GM23338 (cell line): ENCODE data around the gene RAPGEF3.

Experiments
- CREB1 ChIP-seq: fragments of 250-450 bp; sonication (Bioruptor Pico); IDR thresholded peaks from 2 replicates; pipeline ENCODE4 v1.5.0; 2020; ENCODE audit warnings: low read depth, mild to moderate bottlenecking, moderate library complexity
- CTCF ChIP-seq, 2 experiments: fragments of 200-600 bp in 1 of 2; sonication (generic) in 1 of 2; conservative IDR thresholded peaks; 2 replicates each; pipeline versions ENCODE4 v1.5.1 to v1.6.1; 2016 to 2017; ENCODE audit warnings: antibody characterized with exemption in 2 of 2, low read depth in 2 of 2, mild to moderate bottlenecking in 2 of 2, moderate library complexity in 1 of 2
- ETS1 ChIP-seq: IDR thresholded peaks from 2 replicates; pipeline ENCODE4 v1.6.1; 2016; ENCODE audit warnings: antibody characterized with exemption
- EZH2 ChIP-seq: fragments of 200-600 bp; sonication (generic); IDR thresholded peaks from one replicate; pipeline ENCODE4 v1.8.0; 2017; ENCODE audit warnings: antibody characterized with exemption, mild to moderate bottlenecking, low read depth; ENCODE audit not compliant: unreplicated experiment
- EZH2phosphoT487 ChIP-seq: fragments of 200-600 bp; sonication (generic); IDR thresholded peaks from one replicate; pipeline ENCODE4 v1.8.1; 2018; ENCODE audit warnings: antibody characterized with exemption; ENCODE audit not compliant: unreplicated experiment
- JUNB ChIP-seq: IDR thresholded peaks from one replicate; pipeline ENCODE4 v1.6.1; 2016; ENCODE audit warnings: antibody characterized with exemption; ENCODE audit not compliant: unreplicated experiment
- NANOG ChIP-seq: IDR thresholded peaks from 2 replicates; pipeline ENCODE4 v1.6.1; 2016; ENCODE audit warnings: antibody characterized with exemption, borderline replicate concordance
- POLR2AphosphoS5 ChIP-seq: IDR thresholded peaks from 2 replicates; pipeline ENCODE4 v1.6.1; 2016; ENCODE audit warnings: antibody characterized with exemption, low read depth
- REST ChIP-seq: IDR thresholded peaks from one replicate; pipeline ENCODE4 v1.6.1; 2018; ENCODE audit warnings: antibody characterized with exemption; ENCODE audit not compliant: unreplicated experiment
- STAT1 ChIP-seq: IDR thresholded peaks from one replicate; pipeline ENCODE4 v1.6.1; 2016; ENCODE audit warnings: antibody characterized with exemption; ENCODE audit not compliant: unreplicated experiment
- ZNF114 ChIP-seq: fragments of 250-450 bp; sonication (Bioruptor Pico); IDR thresholded peaks from 2 replicates; pipeline ENCODE4 v1.5.0; 2020; ENCODE audit warnings: mild to moderate bottlenecking, moderate library complexity
- ZNF331 ChIP-seq: fragments of 250-450 bp; sonication (Bioruptor Pico); IDR thresholded peaks from 2 replicates; pipeline ENCODE4 v1.5.0; 2020; ENCODE audit warnings: low read depth, mild to moderate bottlenecking, moderate library complexity
- ZNF462 ChIP-seq: fragments of 250-450 bp; sonication (Bioruptor Pico); IDR thresholded peaks from 2 replicates; pipeline ENCODE4 v1.5.0; 2020; ENCODE audit warnings: mild to moderate bottlenecking, moderate library complexity

DNA sequence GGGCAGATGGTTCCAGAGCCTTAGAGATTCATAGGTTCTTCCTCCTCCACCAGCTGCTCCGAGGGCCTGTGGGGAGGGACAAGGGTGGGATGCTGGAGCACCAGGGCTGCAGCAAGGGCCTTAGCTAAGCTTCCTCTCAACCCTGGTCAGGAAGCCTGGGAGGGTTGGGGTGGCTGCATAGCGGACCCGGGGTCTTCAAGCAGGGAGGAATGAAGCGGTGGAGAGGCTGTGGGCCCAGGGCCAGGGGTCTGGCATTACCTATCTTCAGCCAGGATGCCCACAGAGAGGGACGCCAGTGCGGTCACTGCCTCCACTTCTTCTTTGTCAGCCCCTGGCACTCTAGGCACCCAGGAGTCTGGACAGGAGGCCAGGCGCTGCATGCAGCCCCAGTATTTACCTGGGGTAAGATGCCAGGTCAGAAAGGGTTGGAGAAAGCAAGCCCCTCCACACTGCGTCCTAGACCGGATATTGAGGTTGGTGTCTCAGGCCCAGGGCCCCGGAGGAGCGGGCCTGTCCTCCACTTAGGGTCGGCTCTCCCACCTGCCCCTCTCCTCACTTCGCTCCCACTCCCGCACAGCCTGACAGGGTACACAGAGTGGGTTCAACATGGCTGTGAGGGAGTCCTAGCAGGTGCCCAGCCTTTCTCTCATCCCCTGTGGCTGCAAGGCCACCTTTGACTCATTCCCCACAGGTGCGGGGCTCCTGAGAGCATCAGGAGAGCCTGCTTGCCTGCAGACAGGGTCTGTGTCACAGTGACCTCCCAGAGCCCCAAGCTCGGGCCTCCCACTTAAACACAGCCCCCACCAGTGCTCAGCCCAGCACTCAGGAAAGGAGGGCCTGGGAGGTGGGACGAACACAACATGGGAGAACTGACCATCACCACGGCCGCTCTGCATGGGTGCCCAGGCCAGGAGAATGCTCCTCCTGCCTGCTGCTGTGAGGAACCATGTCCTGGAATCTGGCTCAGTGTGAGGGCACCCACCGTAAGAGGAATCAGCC lies 25.4 kb upstream of the RAPGEF3 start:
- no peak for TF ChIP-seq CTCF (conservative IDR thresholded peaks at IDR 0.05; ENCODE audit: low read depth in 2 of 2)
- no peak for TF ChIP-seq ZNF331 (CRISPR knock-in tag)
- no peak for TF ChIP-seq EZH2
- no peak for TF ChIP-seq EZH2phosphoT487
- TF ChIP-seq REST, result no peak
- no peak for TF ChIP-seq POLR2AphosphoS5
- TF ChIP-seq ETS1, result no peak
- TF ChIP-seq CREB1 (CRISPR knock-in tag), result no peak
- no peak for TF ChIP-seq JUNB
- no peak for TF ChIP-seq ZNF114 (CRISPR knock-in tag)
- TF ChIP-seq STAT1, result no peak
- no peak for TF ChIP-seq NANOG
- no peak for TF ChIP-seq ZNF462 (CRISPR knock-in tag)
